HepG2 (cell line): Measurements from ENCODE around the gene PSENEN. TPM values are rescaled to one million over a fixed set of nuclear protein-coding genes. Genes with fewer than 3 reads are reported as not detected.

Experiments
- ATAC-seq: fragments of 200-7000 bp; cut with Tn5 transposase; 3 replicates; pipeline ENCODE4 v1.9.1; 2020; ENCODE audit warnings: mild to moderate bottlenecking, moderate library complexity
- BruUV-seq: library from RNA; stranded (reverse); fragments of 400-500 nt; replicated peaks from 2 replicates; lab custom pipeline; 2021; lab: Mats Ljungman, UMichigan
- CTCF ChIA-PET: fragments of 300-600 bp; formaldehyde crosslinking; extraction: SDS; loops from one replicate; lab custom pipeline; 2021; ENCODE audit warnings: low total read pairs, inconsistent platforms, low intra/inter-chr PET ratio; lab: Yijun Ruan, JAX
- POLR2A ChIA-PET: fragments of 350-600 bp; sonication (Branson Sonifier 250); formaldehyde crosslinking; loops from one replicate; lab custom pipeline; 2020; ENCODE audit warnings: antibody characterized with exemption, inconsistent platforms; lab: Yijun Ruan, JAX
- DNase-seq: peaks from one replicate; pipeline ENCODE4 v3.0.0-alpha.2; 2015; ENCODE audit warnings: low spot score
- FAIRE-seq: peaks from 3 replicates; lab custom pipeline; 2011; peaks lifted over from hg19 to GRCh38; lab: Jason Lieb, UNC
- H2AFZ ChIP-seq: one replicate; pipeline ENCODE4 v1.6.1; 2011; ENCODE audit warnings: low read length, inconsistent platforms
- H3K27ac ChIP-seq: fragments of 300-600 bp; 3 replicates; pipeline ENCODE4 v1.8.0; 2011; ENCODE audit warnings: mixed run types, mild to moderate bottlenecking, mixed read lengths, low read length, inconsistent platforms; ENCODE audit not compliant: insufficient read depth; ENCODE audit errors: extremely low read length
- H3K27me3 ChIP-seq, 2 experiments: fragments of 200-600 bp in 1 of 2; 2 replicates in 1 of 2; 3 replicates in 1 of 2; pipeline versions ENCODE4 v1.6.0 to v1.8.0; 2011; ENCODE audit warnings: low read length in 2 of 2, mild to moderate bottlenecking in 2 of 2, moderate library complexity in 2 of 2, inconsistent platforms in 1 of 2; ENCODE audit not compliant: insufficient read depth in 2 of 2, control insufficient read depth in 1 of 2
- H3K36me3 ChIP-seq, 2 experiments: fragments of 200-600 bp in 1 of 2; replicated peaks in 1 of 2; 2 replicates in 1 of 2; 3 replicates in 1 of 2; pipeline versions ENCODE4 v1.5.1 to v1.8.0; 2011; ENCODE audit warnings: low read length in 2 of 2, inconsistent platforms in 1 of 2; ENCODE audit not compliant: insufficient read depth in 2 of 2, control insufficient read depth in 1 of 2
- H3K4me1 ChIP-seq: 2 replicates; pipeline ENCODE4 v1.5.1; 2012; ENCODE audit warnings: low read length, inconsistent platforms; ENCODE audit not compliant: insufficient read depth
- H3K4me2 ChIP-seq: 2 replicates; pipeline ENCODE4 v1.6.0; 2011; ENCODE audit warnings: low read depth, low read length, inconsistent platforms
- H3K4me3 ChIP-seq, 3 experiments: fragments of 200-600 bp in 1 of 3; sonication (generic), shearing (Covaris generic) in 1 of 3; replicated peaks in 1 of 3; 2 replicates each; pipeline ENCODE4 v1.5.1; 2011 to 2016; ENCODE audit warnings: low read length in 3 of 3, inconsistent platforms in 2 of 3, low read depth in 2 of 3, mild to moderate bottlenecking in 2 of 3, control low read depth in 1 of 3, mixed read lengths in 1 of 3; ENCODE audit not compliant: insufficient read depth in 1 of 3
- H3K79me2 ChIP-seq: one replicate; pipeline ENCODE4 v1.6.1; 2011; ENCODE audit warnings: low read length, inconsistent platforms; ENCODE audit not compliant: insufficient read depth
- H3K9ac ChIP-seq: 2 replicates; pipeline ENCODE4 v1.6.0; 2011; ENCODE audit warnings: mild to moderate bottlenecking, low read depth, low read length, inconsistent platforms; ENCODE audit not compliant: insufficient read depth
- H3K9me3 ChIP-seq: 2 replicates; pipeline ENCODE4 v1.5.1; 2012; ENCODE audit warnings: mild to moderate bottlenecking, low read length
- H4K20me1 ChIP-seq: 2 replicates; pipeline ENCODE4 v1.6.0; 2011; ENCODE audit warnings: inconsistent platforms, mild to moderate bottlenecking, low read length, moderate library complexity; ENCODE audit not compliant: insufficient read depth
- ETV6 ChIP-seq: sonication (generic); formaldehyde crosslinking; conservative IDR thresholded peaks from 2 replicates; pipeline ENCODE4 v1.4.0; 2020; ENCODE audit warnings: missing genetic modification reagents
- KDM3A ChIP-seq: IDR thresholded peaks from 2 replicates; pipeline ENCODE4 v1.6.1; 2018; ENCODE audit warnings: low read depth, missing compliant biosample characterization
- PHF21A ChIP-seq: sonication (generic); formaldehyde crosslinking; IDR thresholded peaks from 2 replicates; pipeline ENCODE4 v1.5.0; 2020; ENCODE audit warnings: mild to moderate bottlenecking, missing genetic modification reagents
- PTBP1 ChIP-seq: fragments of 200-400 bp; formaldehyde crosslinking; IDR thresholded peaks from 2 replicates; pipeline ENCODE4 v1.6.1; 2018; ENCODE audit warnings: low read length, low read depth; ENCODE audit not compliant: poor library complexity, severe bottlenecking
- RBM22 ChIP-seq: fragments of 200-400 bp; formaldehyde crosslinking; optimal IDR thresholded peaks from 2 replicates; pipeline ENCODE3; 2017; ENCODE audit warnings: mild to moderate bottlenecking, low read length, moderate library complexity
- SIX1 ChIP-seq: sonication (generic); formaldehyde crosslinking; IDR thresholded peaks from 2 replicates; pipeline ENCODE4 v1.4.0; 2020; ENCODE audit warnings: missing genetic modification reagents, borderline replicate concordance
- SP4 ChIP-seq: sonication (generic); formaldehyde crosslinking; IDR thresholded peaks from 2 replicates; pipeline ENCODE4 v1.8.1; 2023; ENCODE audit warnings: mild to moderate bottlenecking, missing genetic modification reagents
- ZBTB20 ChIP-seq: sonication (generic); formaldehyde crosslinking; IDR thresholded peaks from 2 replicates; pipeline ENCODE4 v1.8.1; 2023; ENCODE audit warnings: missing genetic modification reagents, low read depth, mild to moderate bottlenecking, borderline replicate concordance
- ZFP90 ChIP-seq: sonication (generic); formaldehyde crosslinking; IDR thresholded peaks from 2 replicates; pipeline ENCODE4 v1.8.0; 2022; ENCODE audit warnings: missing genetic modification reagents, mild to moderate bottlenecking, inconsistent platforms, borderline replicate concordance
- ZNF460 ChIP-seq: sonication (generic); formaldehyde crosslinking; IDR thresholded peaks from 2 replicates; pipeline ENCODE4 v1.5.1; 2020; ENCODE audit warnings: missing genetic modification reagents, mild to moderate bottlenecking, borderline replicate concordance
- ZNF672 ChIP-seq: sonication (generic); formaldehyde crosslinking; IDR thresholded peaks from 2 replicates; pipeline ENCODE4 v1.8.1; 2022; ENCODE audit warnings: missing genetic modification reagents
- WGBS: methylation state at CpG from one replicate; pipeline ENCODE4 v1.1.6; 2017; ENCODE audit warnings: low lambda C conversion rate; 5-methylcytosine and 5-hydroxymethylcytosine counted together
- in situ Hi-C: cut with HindIII; loops from 2 replicates; pipeline ENCODE4 v1.10.0; 2017; ENCODE audit warnings: low pct_unique_long_range_greater_than_20kb; ENCODE audit not compliant: extremely low pct_ligation_motif_present
- intact Hi-C: fragments of 100-400 bp; cut with micrococcal nuclease; formaldehyde crosslinking; loops from one replicate; pipeline ENCODE4 v1.10.0; 2022; ENCODE audit not compliant: unreplicated experiment
- polyA plus RNA-seq, 8 experiments: library from polyadenylated mRNA; depleted of rRNA in 3 of 8; stranded (reverse) in 7 of 8; unstranded in 1 of 8; fragments of >200 nt; fragmentation: Illumina TruSeq in 4 of 8; extraction: Trizol in 4 of 8; gene quantifications; 2 replicates each; pipeline versions ENCODE4 v1.2.1 to v1.2.3, GENCODE V29; 2011 to 2016; ENCODE audit warnings: low read depth in 4 of 8, missing spikeins in 1 of 8, mixed read lengths in 1 of 8; ENCODE audit not compliant: insufficient read depth in 1 of 8
- total RNA-seq, 5 experiments: library from RNA; depleted of rRNA; stranded (reverse); fragments of >200 nt; fragmentation: Illumina TruSeq; extraction: Trizol; gene quantifications; 2 replicates each; pipeline ENCODE4 v1.2.3, GENCODE V29; 2016; ENCODE audit warnings: low read depth in 1 of 5
- TF ChIP-seq, protein P1 (sequence below): sonication (generic); formaldehyde crosslinking; IDR thresholded peaks from 2 replicates; pipeline ENCODE4 v1.4.0; 2020; ENCODE audit warnings: mild to moderate bottlenecking, missing genetic modification reagents, borderline replicate concordance
- TF ChIP-seq, protein P2 (sequence below): sonication (generic); formaldehyde crosslinking; IDR thresholded peaks from 2 replicates; pipeline ENCODE4 v1.5.1; 2020; ENCODE audit warnings: missing genetic modification reagents, mild to moderate bottlenecking, borderline replicate concordance
- TF ChIP-seq, protein P3 (sequence below): sonication (generic); formaldehyde crosslinking; IDR thresholded peaks from 2 replicates; pipeline ENCODE4 v1.4.0; 2020; ENCODE audit warnings: missing genetic modification reagents; ENCODE audit errors: not compliant biosample characterization
- TF ChIP-seq, protein P4 (sequence below), 2 experiments: sonication (generic) in 1 of 2; formaldehyde crosslinking in 1 of 2; IDR thresholded peaks; 2 replicates each; pipeline versions ENCODE4 v1.4.0 to v1.6.1; 2018 to 2020; ENCODE audit warnings: missing genetic modification reagents in 2 of 2, borderline replicate concordance in 1 of 2, low read depth in 1 of 2, mild to moderate bottlenecking in 1 of 2, missing biosample characterization in 1 of 2
- TF ChIP-seq, protein P5 (sequence below): IDR thresholded peaks from 2 replicates; pipeline ENCODE4 v1.6.1; 2016; ENCODE audit warnings: low read depth, borderline replicate concordance

PSENEN gene
- total and polyA plus RNA-seq, 2 of the 13 experiments (the other 11 are each of a cell fraction or from before 2014, with no cell fraction given), result 16.9 to 34.2 TPM

DNA sequence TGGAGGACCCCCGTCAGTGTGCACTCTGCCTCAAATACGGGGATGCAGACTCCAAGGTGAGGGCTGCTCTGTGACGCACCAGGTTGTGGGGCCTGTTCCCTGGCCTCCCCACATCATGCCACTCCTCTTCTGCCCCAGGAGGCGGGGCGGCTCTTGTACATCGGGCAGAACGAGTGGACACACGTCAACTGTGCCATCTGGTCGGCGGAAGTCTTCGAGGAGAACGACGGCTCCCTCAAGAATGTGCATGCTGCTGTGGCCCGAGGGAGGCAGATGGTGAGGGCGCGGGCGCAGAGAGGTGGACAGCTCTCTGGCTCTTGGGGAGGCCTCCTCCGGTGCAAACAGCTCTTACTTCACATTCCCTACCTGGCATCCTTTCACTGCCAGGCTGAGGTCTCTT, 16.4 kb upstream of the PSENEN start:
- BruUV-seq, result no TSS peak
- Histone ChIP-seq H3K79me2 (no peaks in the 10 kb centered on the region), H4K20me1 (no peaks in the 10 kb centered on the region), H2AFZ (no peak overlapping the region), H3K36me3 (peaks cover 59 to 94% of the 10 kb centered on the region in 2 experiments; a peak in 4 of 5 replicates), H3K4me1 (no peaks in the 10 kb centered on the region), H3K4me3 (no peak overlapping the region), H3K9ac (no peak overlapping the region), H3K27ac (no peak overlapping the region), H3K27me3 (no peaks in the 10 kb centered on the region), H3K4me2 (no peak overlapping the region), H3K9me3 (no peaks in the 10 kb centered on the region)
- 95% methylated on average over 18 of the region's 18 CpGs for WGBS
- ChIA-PET POLR2A (interaction anchor here (1.4 to 3.6 kb wide), 2 partner anchors 11 kb away, joined by 7 to 11 read pairs; no protein-coding TSS in a partner anchor), CTCF (no interaction called here)
- in situ Hi-C loops, result no loop called here
- ATAC-seq (no peak), FAIRE-seq (no peak), DNase-seq (no peak)
- intact Hi-C loops, result no loop called here
- no peak for TF ChIP-seq ZNF460 (CRISPR knock-in tag)
- no peak for TF ChIP-seq ETV6 (CRISPR knock-in tag)
- TF ChIP-seq, protein P1, sequence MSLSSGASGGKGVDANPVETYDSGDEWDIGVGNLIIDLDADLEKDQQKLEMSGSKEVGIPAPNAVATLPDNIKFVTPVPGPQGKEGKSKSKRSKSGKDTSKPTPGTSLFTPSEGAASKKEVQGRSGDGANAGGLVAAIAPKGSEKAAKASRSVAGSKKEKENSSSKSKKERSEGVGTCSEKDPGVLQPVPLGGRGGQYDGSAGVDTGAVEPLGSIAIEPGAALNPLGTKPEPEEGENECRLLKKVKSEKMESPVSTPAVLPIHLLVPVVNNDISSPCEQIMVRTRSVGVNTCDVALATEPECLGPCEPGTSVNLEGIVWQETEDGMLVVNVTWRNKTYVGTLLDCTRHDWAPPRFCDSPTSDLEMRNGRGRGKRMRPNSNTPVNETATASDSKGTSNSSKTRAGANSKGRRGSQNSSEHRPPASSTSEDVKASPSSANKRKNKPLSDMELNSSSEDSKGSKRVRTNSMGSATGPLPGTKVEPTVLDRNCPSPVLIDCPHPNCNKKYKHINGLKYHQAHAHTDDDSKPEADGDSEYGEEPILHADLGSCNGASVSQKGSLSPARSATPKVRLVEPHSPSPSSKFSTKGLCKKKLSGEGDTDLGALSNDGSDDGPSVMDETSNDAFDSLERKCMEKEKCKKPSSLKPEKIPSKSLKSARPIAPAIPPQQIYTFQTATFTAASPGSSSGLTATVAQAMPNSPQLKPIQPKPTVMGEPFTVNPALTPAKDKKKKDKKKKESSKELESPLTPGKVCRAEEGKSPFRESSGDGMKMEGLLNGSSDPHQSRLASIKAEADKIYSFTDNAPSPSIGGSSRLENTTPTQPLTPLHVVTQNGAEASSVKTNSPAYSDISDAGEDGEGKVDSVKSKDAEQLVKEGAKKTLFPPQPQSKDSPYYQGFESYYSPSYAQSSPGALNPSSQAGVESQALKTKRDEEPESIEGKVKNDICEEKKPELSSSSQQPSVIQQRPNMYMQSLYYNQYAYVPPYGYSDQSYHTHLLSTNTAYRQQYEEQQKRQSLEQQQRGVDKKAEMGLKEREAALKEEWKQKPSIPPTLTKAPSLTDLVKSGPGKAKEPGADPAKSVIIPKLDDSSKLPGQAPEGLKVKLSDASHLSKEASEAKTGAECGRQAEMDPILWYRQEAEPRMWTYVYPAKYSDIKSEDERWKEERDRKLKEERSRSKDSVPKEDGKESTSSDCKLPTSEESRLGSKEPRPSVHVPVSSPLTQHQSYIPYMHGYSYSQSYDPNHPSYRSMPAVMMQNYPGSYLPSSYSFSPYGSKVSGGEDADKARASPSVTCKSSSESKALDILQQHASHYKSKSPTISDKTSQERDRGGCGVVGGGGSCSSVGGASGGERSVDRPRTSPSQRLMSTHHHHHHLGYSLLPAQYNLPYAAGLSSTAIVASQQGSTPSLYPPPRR (CRISPR knock-in tag), result no peak
- TF ChIP-seq, protein P2, sequence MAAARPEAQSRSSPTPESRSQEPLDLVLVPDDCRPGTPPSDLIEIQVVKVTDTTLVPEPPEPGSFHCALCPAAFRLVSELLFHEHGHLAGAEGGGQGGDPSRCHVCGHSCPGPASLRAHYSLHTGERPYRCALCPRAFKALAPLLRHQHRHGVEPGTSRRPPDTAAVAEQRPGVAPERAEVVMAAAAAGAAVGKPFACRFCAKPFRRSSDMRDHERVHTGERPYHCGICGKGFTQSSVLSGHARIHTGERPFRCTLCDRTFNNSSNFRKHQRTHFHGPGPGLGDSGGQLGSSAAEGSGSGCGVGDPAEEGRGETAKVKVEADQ, result no peak
- TF ChIP-seq, protein P3, sequence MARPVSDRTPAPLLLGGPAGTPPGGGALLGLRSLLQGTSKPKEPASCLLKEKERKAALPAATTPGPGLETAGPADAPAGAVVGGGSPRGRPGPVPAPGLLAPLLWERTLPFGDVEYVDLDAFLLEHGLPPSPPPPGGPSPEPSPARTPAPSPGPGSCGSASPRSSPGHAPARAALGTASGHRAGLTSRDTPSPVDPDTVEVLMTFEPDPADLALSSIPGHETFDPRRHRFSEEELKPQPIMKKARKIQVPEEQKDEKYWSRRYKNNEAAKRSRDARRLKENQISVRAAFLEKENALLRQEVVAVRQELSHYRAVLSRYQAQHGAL (CRISPR knock-in tag), result no peak
- TF ChIP-seq PHF21A (CRISPR knock-in tag), result no peak
- TF ChIP-seq, protein P4, sequence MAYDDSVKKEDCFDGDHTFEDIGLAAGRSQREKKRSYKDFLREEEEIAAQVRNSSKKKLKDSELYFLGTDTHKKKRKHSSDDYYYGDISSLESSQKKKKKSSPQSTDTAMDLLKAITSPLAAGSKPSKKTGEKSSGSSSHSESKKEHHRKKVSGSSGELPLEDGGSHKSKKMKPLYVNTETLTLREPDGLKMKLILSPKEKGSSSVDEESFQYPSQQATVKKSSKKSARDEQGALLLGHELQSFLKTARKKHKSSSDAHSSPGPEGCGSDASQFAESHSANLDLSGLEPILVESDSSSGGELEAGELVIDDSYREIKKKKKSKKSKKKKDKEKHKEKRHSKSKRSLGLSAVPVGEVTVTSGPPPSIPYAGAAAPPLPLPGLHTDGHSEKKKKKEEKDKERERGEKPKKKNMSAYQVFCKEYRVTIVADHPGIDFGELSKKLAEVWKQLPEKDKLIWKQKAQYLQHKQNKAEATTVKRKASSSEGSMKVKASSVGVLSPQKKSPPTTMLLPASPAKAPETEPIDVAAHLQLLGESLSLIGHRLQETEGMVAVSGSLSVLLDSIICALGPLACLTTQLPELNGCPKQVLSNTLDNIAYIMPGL (CRISPR knock-in tag; IDR thresholded peaks at IDR 0.05; ENCODE audit: borderline replicate concordance in 1 of 2, low read depth in 1 of 2), result no peak
- TF ChIP-seq, protein P5, sequence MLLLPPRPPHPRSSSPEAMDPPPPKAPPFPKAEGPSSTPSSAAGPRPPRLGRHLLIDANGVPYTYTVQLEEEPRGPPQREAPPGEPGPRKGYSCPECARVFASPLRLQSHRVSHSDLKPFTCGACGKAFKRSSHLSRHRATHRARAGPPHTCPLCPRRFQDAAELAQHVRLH (CRISPR knock-in tag), result no peak
- TF ChIP-seq SP4 (CRISPR knock-in tag), result no peak
- no peak for TF ChIP-seq KDM3A (CRISPR knock-in tag)
- no peak for TF ChIP-seq RBM22
- TF ChIP-seq SIX1 (CRISPR knock-in tag), result no peak
- TF ChIP-seq ZBTB20 (CRISPR knock-in tag), result no peak
- TF ChIP-seq ZFP90 (CRISPR knock-in tag), result no peak
- no peak for TF ChIP-seq ZNF672 (CRISPR knock-in tag)
- TF ChIP-seq PTBP1, result no peak
